Thyroid gland (tissue), 4 donors: ENCODE data around the gene RNF10.

ENCODE experiments used
- CTCF ChIP-seq, 6 experiments: fragments of 200-600 bp in 3 of 6; fragments of 450-650 bp in 3 of 6; sonication (generic) in 3 of 6; IDR thresholded peaks; one replicate each; pipeline ENCODE4 v1.5.1; 2016 to 2019; ENCODE audit warnings: antibody characterized with exemption in 6 of 6, mild to moderate bottlenecking in 2 of 6, inconsistent platforms in 1 of 6, moderate library complexity in 1 of 6
- POLR2A ChIP-seq, 2 donors: fragments of 450-650 bp; IDR thresholded peaks; one replicate each; pipeline ENCODE4 v1.6.1; 2017; ENCODE audit warnings: antibody characterized with exemption in 2 of 2, mild to moderate bottlenecking in 2 of 2, moderate library complexity in 1 of 2

DNA sequence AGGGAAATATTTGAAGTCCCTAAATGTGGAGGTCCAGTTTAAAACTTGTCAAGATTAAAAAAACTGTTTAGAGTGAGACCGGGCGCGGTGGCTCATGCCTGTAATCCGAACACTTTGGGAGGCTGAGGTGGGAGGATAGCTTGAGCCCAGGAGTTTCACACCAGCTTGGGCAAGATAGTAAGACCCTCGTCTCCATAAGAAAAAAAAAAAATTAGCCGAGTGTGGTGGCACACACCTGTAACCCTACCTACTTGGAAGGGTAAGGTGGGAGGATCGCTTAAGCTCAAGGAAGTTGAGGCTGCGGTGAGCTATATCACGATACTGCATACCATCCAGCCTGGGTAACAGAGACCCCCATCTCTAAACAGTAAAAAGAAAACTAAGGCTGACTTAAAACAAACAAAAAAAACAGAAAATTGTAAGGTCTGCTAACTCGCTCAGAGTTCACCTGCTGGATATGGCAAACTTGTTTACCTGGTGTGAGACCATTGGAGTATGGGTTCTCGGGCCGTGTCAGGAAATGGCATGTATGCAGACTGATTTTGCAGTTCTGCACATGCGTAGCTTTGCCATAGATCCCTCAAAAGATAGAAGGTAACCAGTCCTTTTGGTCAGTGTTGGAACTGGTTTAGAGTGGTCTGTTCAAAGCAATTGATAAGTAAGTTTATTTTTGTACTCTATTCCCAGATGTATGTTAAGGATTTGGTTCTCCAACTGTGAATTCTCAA, 2.1 kb downstream of the RNF10 start:
- TF ChIP-seq POLR2A (IDR thresholded peaks at IDR 0.05) = no peak
- TF ChIP-seq CTCF (IDR thresholded peaks at IDR 0.05) = no peak
